GM10266 (cell line): ENCODE results near the gene RPS6KA1.
"Not testable (repeated sequence)": the region's sequence is repeated elsewhere in the genome, so short reads cannot be mapped to it uniquely, and the experiment has no call there.

Experiments
- DNase-seq: peaks from one replicate; pipeline ENCODE4 v3.0.0; 2012; ENCODE audit errors: extremely low spot score
- CTCF ChIP-seq: IDR thresholded peaks from 2 replicates; pipeline ENCODE4 v1.5.1; 2012; ENCODE audit warnings: mild to moderate bottlenecking, low read depth; ENCODE audit not compliant: control insufficient read depth, insufficient read depth; ENCODE audit errors: missing control alignments

Gene RPS6KA1

GRCh38 chr1:26597629-26598039 is 68.1 kb downstream of the RPS6KA1 start:
- peak; percentile 48 for TF ChIP-seq CTCF
- peak; percentile 75 for DNase-seq

GRCh38 chr1:26598890-26599289 is 69.3 kb downstream of the RPS6KA1 start:
- no peak for TF ChIP-seq CTCF
- no peak for DNase-seq

- peak; percentile 77 for TF ChIP-seq CTCF
- peak; percentile 65 for DNase-seq
Observed at GRCh38 chr1:26602378-26602959, 72.9 kb downstream of the RPS6KA1 start.

GRCh38 chr1:26603856-26604255 is 74.3 kb downstream of the RPS6KA1 start:
- TF ChIP-seq CTCF: no peak
- no peak for DNase-seq

GRCh38 chr1:26607186-26607585 is 77.6 kb downstream of the RPS6KA1 start:
- no peak for TF ChIP-seq CTCF
- DNase-seq: no peak

- no peak for DNase-seq
- peak; percentile 31 for TF ChIP-seq CTCF
Observed at GRCh38 chr1:26608895-26609294, 79.3 kb downstream of the RPS6KA1 start.

- no peak for TF ChIP-seq CTCF
Observed at GRCh38 chr1:26610781-26611180, 81.2 kb downstream of the RPS6KA1 start.

GRCh38 chr1:26612627-26613026 is 83.1 kb downstream of the RPS6KA1 start:
- DNase-seq: not testable (repeated sequence)

More at GRCh38 chr1:26610781-26611180, 81.2 kb downstream of the RPS6KA1 start:
- no peak for DNase-seq
